GM12873 (cell line): ENCODE data around the gene SLC25A47.

ENCODE experiments used
- TF ChIP-seq, protein P1 (sequence below): IDR thresholded peaks from 2 replicates; pipeline ENCODE4 v1.5.1; 2012; ENCODE audit warnings: low read depth, mild to moderate bottlenecking, moderate library complexity, low read length, control low read depth; ENCODE audit not compliant: insufficient read depth; ENCODE audit errors: missing control alignments

The SLC25A47 gene

GRCh38 chr14:100305324-100306100 is 17.6 kb upstream of the SLC25A47 start:
- TF ChIP-seq, protein P1, sequence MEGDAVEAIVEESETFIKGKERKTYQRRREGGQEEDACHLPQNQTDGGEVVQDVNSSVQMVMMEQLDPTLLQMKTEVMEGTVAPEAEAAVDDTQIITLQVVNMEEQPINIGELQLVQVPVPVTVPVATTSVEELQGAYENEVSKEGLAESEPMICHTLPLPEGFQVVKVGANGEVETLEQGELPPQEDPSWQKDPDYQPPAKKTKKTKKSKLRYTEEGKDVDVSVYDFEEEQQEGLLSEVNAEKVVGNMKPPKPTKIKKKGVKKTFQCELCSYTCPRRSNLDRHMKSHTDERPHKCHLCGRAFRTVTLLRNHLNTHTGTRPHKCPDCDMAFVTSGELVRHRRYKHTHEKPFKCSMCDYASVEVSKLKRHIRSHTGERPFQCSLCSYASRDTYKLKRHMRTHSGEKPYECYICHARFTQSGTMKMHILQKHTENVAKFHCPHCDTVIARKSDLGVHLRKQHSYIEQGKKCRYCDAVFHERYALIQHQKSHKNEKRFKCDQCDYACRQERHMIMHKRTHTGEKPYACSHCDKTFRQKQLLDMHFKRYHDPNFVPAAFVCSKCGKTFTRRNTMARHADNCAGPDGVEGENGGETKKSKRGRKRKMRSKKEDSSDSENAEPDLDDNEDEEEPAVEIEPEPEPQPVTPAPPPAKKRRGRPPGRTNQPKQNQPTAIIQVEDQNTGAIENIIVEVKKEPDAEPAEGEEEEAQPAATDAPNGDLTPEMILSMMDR, result no peak

DNA sequence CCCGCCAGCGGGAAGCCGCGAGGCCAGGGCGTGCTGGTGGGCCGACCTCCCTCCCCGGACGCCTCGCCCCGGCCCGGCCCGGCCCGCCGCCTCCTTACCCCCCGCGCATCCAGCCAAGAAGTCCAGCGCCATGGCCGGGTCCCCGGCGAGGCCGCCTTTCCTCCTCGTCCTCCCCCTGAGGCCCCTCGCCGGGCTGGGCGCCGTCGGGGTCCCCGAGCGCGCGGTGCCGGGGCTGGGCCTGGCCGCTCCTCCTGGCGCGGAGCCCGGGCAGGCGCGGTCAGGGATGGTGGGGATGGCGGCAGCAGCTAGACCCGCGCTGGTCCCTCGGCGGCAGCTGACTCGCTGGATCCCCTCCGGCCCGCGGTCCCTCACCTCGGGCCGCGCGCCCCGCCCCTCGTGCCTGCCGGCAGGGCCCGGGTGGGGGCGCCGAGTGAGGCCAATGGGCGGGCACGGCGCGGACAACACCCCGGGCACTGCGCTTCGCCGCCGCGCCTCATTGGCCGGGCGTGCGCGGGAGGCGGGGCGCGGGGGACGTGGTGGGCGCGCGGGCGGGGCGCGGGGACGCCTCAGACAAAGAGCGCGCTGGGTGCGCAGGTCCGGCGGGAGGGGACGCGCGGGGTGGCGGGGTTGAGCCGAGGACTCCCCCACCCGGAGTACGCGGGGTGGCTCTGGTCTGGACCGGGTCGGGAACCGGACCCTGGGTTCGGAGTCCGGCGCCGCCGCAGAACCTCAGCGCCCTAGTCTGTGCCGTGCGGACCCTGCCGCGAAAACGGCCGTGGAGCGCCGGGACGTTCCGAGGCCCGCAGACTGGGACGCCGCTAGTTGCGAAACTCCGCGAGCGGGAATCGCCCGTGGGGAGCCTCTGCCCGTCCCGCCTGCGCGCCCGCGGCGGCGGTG is 16.8 kb upstream of the SLC25A47 start, which contains the start of gene SLC25A29:
Gene SLC25A29, minus strand, starts transcription at position 344 of the 897 bp plus-strand sequence. Its CDS starts 212 bp downstream, at position 132.
- TF ChIP-seq, protein P1, result no peak

GRCh38 chr14:100306998-100307765 is 16.0 kb upstream of the SLC25A47 start:
- TF ChIP-seq, protein P1, result no peak

GRCh38 chr14:100307766-100308426 is 15.2 kb upstream of the SLC25A47 start:
- TF ChIP-seq, protein P1, result no peak

DNA sequence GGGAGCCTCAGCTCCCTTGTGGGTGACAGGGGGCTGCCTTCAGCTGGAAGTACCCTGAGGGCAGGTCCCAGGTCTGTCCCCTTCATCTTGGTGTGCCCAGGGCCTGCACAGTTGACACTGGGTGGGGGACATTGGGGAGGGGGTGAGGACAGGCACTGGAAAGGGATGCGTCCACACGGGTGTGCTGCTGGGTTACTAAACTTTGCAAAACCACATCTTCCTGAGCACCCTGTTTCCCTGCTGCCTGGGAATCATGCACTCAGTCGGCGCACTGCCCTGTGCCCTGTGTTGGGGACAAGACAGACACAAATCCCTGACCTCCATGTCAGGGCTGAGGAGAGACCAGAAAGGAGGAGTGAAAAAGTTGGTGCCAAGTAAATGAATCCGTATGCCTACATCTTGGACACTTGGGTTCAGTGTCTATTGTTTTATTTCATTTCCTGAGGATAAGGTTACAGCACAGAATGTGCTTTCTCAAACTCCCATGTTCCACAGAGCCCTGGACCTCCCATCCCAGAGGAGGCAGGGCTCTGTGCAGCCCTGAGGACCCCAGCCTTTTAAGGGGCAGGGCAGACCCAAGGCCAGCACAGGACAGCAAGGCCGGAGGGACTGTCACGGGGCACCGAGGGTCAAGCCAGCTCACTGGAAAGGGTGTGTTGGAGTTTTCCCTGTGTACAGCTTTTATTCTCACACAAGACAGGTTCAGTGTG is 14.0 kb upstream of the SLC25A47 start:
- TF ChIP-seq, protein P1, result no peak

DNA sequence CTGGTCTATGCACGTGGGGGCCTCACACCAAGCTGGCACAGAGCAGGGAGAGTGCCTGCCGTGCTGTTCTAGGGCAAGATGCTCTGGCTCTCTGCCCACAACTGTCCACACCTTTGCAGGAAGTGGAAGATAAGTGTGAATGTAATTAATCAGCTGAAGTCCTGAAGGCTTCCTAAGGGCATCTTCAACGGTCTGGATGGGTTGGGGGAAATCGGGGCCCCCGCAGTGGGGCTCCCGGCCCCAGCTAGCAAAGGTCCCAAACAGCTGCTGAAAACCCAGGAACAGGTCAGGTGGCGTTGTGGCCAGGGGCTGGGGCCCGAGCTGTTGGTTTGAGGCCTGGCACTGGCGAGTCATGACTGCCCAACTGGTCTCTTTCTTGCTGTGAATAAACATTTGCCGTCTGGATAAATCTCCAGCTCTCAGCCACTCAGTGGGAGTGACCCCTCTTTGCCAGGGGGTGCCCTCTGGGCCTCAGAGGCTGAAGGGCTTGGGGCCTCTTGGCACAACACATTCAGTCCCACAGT is 10.2 kb upstream of the SLC25A47 start:
- TF ChIP-seq, protein P1, result no peak
